HEK293T (cell line): ENCODE measurements around the gene ITGA11.

Experiments used
- CTCF ChIA-PET: fragments of 350-600 bp; formaldehyde crosslinking; extraction: SDS; loops from one replicate; lab custom pipeline; 2021; ENCODE audit warnings: antibody characterized with exemption, inconsistent platforms; lab: Yijun Ruan, JAX
- POLR2A ChIA-PET: fragments of 350-600 bp; formaldehyde crosslinking; extraction: SDS; loops from one replicate; lab custom pipeline; 2020; ENCODE audit warnings: antibody characterized with exemption, inconsistent platforms; lab: Yijun Ruan, JAX
- DNase-seq: peaks from one replicate; pipeline ENCODE4 v3.0.0; 2012; ENCODE audit warnings: mixed read lengths; ENCODE audit errors: extremely low spot score
- ARNT ChIP-seq: fragments of 450-650 bp; IDR thresholded peaks from 2 replicates; pipeline ENCODE4 v1.6.1; 2017; ENCODE audit warnings: mild to moderate bottlenecking
- BHLHE40 ChIP-seq: fragments of 450-650 bp; IDR thresholded peaks from 2 replicates; pipeline ENCODE4 v1.6.1; 2016; ENCODE audit warnings: mild to moderate bottlenecking, moderate library complexity, borderline replicate concordance
- CTBP1 ChIP-seq: fragments of 450-650 bp; IDR thresholded peaks from 2 replicates; pipeline ENCODE4 v1.6.1; 2016; ENCODE audit warnings: borderline replicate concordance
- ELF4 ChIP-seq: fragments of 450-650 bp; IDR thresholded peaks from 2 replicates; pipeline ENCODE4 v1.6.1; 2017; ENCODE audit warnings: antibody characterized with exemption
- FOXA1 ChIP-seq: fragments of 450-650 bp; IDR thresholded peaks from 2 replicates; pipeline ENCODE4 v1.6.1; 2016; ENCODE audit warnings: mild to moderate bottlenecking
- FOXK2 ChIP-seq: fragments of 450-650 bp; IDR thresholded peaks from 2 replicates; pipeline ENCODE4 v1.6.1; 2016; ENCODE audit warnings: mild to moderate bottlenecking
- FOXM1 ChIP-seq: fragments of 450-650 bp; IDR thresholded peaks from 2 replicates; pipeline ENCODE4 v1.6.1; 2017; ENCODE audit warnings: mild to moderate bottlenecking, borderline replicate concordance
- HDGF ChIP-seq: fragments of 450-650 bp; IDR thresholded peaks from 2 replicates; pipeline ENCODE4 v1.6.1; 2017; ENCODE audit warnings: antibody characterized with exemption, borderline replicate concordance
- L3MBTL2 ChIP-seq: fragments of 450-650 bp; conservative IDR thresholded peaks from 2 replicates; pipeline ENCODE4 v1.6.1; 2016; ENCODE audit warnings: mild to moderate bottlenecking
- LEF1 ChIP-seq: fragments of 450-650 bp; IDR thresholded peaks from 2 replicates; pipeline ENCODE4 v1.6.1; 2017; ENCODE audit warnings: mild to moderate bottlenecking, borderline replicate concordance
- NFRKB ChIP-seq: fragments of 450-650 bp; IDR thresholded peaks from 2 replicates; pipeline ENCODE4 v1.6.1; 2016; ENCODE audit warnings: mild to moderate bottlenecking, moderate library complexity
- SP1 ChIP-seq: fragments of 450-650 bp; IDR thresholded peaks from 2 replicates; pipeline ENCODE4 v1.6.1; 2017
- SUZ12 ChIP-seq: fragments of 450-650 bp; IDR thresholded peaks from 2 replicates; pipeline ENCODE4 v1.6.1; 2016; ENCODE audit warnings: mild to moderate bottlenecking
- TARDBP ChIP-seq: fragments of 450-650 bp; IDR thresholded peaks from 2 replicates; pipeline ENCODE4 v1.6.1; 2016
- ZNF384 ChIP-seq: fragments of 450-650 bp; IDR thresholded peaks from 2 replicates; pipeline ENCODE4 v1.6.1; 2016
- TF ChIP-seq, protein P1 (sequence below): fragments of 450-650 bp; IDR thresholded peaks from 2 replicates; pipeline ENCODE4 v1.6.1; 2016

ITGA11 gene

DNA sequence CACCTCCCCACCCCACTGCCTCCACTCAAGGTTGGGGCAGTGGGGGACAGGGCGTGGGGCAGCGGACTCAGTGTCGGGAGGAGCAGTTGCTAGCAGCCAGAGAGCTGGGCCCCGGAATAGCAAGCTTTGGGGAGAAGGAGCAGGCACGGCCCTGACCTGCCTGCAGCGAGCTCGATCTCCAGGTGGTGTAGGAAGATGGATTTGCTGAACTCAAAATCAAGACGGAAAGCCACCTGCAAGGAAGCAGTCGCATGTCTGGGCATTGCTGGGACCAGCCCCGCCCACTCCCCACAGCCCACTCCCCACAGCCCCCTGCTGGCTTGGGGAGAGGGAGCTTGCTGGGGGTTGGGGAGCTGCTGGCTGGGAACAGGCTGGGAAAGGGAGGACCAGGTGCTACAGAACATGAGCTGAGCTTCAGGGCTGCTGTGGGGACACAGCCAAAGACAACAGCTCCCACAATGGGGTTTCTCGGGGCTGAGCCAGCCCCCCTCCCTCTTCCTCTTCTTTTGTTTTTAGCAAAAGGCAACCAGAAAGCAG lies 116.4 kb downstream of the ITGA11 start:
- ChIA-PET CTCF (interaction anchor here (0.6 to 3.2 kb wide), 4 partner anchors 9 to 63 kb away, joined by 3 to 18 read pairs (median 8); no protein-coding TSS in a partner anchor), POLR2A (interaction anchor here (1.2 kb wide), 1 partner anchor 39 kb away, joined by 4 read pairs; no protein-coding TSS in a partner anchor)
- TF ChIP-seq ZNF384 (no peak), ARNT (no peak)
- DNase-seq: no peak

DNA sequence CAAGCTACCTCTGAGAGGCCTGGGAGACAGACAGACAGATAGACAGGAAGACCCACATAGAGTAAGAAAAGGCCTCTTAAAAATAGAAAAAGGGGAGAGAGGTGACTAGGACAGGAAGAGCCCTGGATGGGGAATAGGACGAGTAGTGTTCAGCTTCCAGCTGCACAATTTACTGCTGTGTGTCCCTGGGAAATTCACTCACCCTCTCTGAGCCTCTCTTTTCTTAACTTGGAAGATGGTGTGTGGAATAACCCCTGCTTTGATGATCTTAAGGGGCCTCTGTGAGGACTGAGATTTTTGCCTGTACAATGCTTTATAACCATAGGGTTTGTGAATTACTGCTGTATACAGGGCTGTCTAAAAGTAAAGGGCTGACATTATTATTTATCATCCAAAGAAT lies 116.9 kb downstream of the ITGA11 start:
- ChIA-PET POLR2A (interaction anchor here (1.2 kb wide), 1 partner anchor 38 kb away, joined by 4 read pairs; no protein-coding TSS in a partner anchor), CTCF (interaction anchor here (3.2 kb wide), 1 partner anchor 8 kb away, joined by 18 read pairs; no protein-coding TSS in a partner anchor)
- no peak for TF ChIP-seq ELF4
- no peak for TF ChIP-seq CTBP1
- TF ChIP-seq FOXM1: no peak
- TF ChIP-seq ZNF384: no peak
- TF ChIP-seq ARNT: no peak
- TF ChIP-seq, protein P1, sequence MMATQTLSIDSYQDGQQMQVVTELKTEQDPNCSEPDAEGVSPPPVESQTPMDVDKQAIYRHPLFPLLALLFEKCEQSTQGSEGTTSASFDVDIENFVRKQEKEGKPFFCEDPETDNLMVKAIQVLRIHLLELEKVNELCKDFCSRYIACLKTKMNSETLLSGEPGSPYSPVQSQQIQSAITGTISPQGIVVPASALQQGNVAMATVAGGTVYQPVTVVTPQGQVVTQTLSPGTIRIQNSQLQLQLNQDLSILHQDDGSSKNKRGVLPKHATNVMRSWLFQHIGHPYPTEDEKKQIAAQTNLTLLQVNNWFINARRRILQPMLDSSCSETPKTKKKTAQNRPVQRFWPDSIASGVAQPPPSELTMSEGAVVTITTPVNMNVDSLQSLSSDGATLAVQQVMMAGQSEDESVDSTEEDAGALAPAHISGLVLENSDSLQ: no peak
- TF ChIP-seq FOXK2: no peak
- no peak for TF ChIP-seq SP1
- TF ChIP-seq HDGF: no peak
- TF ChIP-seq BHLHE40: no peak
- TF ChIP-seq L3MBTL2: no peak
- TF ChIP-seq NFRKB: no peak
- no peak for TF ChIP-seq FOXA1
- no peak for TF ChIP-seq LEF1
- TF ChIP-seq TARDBP: no peak
- TF ChIP-seq SUZ12: no peak
- DNase-seq: no peak

DNA sequence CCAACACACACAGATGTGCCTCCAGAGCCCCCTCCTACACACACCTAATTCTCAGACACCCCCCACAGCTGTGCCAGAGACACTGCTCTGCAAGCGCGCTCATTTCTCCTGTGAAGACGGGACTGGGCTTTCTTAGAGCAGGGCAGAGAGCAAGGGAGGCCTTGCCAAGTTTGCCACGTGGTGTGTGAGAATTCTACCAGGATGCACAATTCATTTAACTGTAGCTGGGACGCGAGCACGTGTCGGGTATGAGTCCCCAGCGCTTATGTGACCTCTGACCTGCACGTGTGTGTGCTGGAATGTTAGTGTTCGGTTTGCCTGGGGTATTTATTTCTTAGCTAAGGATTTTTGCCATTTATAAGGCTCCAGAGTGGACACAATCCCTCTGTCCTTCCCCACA lies 117.4 kb downstream of the ITGA11 start:
- POLR2A ChIA-PET: interaction anchor here (1.2 kb wide), 1 partner anchor 38 kb away, joined by 4 read pairs; no protein-coding TSS in a partner anchor
- TF ChIP-seq ZNF384: no peak
- TF ChIP-seq SUZ12: no peak
- no peak for TF ChIP-seq SP1
- no peak for TF ChIP-seq LEF1
- no peak for TF ChIP-seq HDGF
- TF ChIP-seq FOXA1: no peak
- TF ChIP-seq CTBP1: no peak
- TF ChIP-seq ELF4: no peak
- TF ChIP-seq FOXM1: no peak
- TF ChIP-seq, protein P1: no peak
- TF ChIP-seq BHLHE40: no peak
- no peak for TF ChIP-seq L3MBTL2
- no peak for TF ChIP-seq NFRKB
- TF ChIP-seq FOXK2: no peak
- no peak for TF ChIP-seq ARNT
- TF ChIP-seq TARDBP: no peak
- CTCF ChIA-PET: interaction anchor here (3.2 kb wide), 1 partner anchor 8 kb away, joined by 18 read pairs; no protein-coding TSS in a partner anchor
- DNase-seq: no peak

DNA sequence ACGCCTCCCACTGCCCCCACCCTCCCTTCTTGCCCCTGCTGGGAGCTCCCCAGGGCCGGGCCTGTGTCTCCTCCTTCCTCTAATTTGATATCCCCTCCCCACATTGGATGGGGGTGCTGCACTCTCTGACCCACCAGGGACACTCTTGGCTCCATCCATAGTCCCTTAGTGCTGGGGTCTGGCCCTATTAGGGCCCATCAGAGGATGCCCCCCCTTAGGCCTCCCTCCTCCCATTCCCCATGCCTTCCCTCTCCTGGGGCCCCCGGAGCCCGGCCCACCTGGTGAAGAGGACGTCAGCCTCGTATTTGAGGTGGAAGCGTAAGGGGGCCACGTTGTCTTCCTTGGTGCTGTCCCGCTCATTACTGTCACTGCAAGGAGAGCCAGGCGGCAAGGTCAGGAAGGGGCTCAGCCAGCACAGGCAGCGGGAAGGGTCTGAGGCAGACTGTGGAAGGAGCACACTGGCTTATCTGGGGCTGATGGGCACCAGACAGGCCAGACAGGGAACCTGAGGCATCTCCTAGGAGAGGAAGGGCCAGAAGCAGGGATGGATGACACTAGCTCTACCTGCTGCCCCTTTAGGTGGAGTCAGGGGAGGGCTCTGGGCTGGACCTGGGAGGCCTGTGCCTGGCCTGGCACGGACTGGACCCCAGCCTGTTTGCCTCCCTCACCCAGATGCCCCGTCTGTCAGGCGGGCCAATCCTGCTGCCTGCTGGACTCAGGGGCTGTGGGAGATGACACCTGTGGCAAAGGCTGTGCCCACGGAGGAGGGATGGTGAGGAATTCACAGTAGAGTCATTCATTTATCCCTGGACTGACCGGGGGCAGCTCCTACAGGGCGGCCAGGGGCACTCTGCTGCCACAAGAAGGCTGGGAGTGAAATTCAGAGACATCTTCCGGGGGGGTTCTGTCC lies 118.2 kb downstream of the ITGA11 start:
- POLR2A ChIA-PET: no interaction called here

DNA sequence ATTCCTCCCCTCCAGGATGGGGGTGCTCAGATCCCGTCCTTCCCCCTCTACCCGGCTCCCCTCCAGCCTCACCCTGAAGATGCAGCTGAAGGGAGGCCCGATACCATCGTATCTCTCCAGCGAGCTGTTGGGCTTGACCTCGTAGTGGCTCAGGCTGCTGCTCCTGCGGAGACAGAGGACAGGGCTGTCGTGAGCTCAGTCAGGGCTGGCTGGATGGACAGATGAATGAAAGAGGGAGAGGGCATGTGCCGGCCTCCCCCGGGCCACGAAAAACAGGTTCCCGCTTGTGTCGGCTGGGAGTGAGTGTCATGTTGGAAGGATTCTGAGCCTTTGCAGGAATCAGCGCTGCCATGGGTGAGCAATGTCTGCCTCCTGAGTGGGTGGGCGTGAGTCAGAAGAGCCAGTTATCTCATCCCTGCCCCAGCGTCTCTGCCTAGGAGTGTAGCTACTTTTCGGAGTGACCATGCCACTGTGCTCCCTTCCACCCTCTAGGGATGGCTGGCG lies 119.2 kb downstream of the ITGA11 start:
- no peak for DNase-seq
- CTCF ChIA-PET: no interaction called here
- POLR2A ChIA-PET: no interaction called here
- TF ChIP-seq FOXM1: no peak
- TF ChIP-seq SP1: no peak

More for the DNA sequence above, 118.2 kb downstream of the ITGA11 start:
- CTCF ChIA-PET: interaction anchor here (3.2 kb wide), 1 partner anchor 7 kb away, joined by 18 read pairs; no protein-coding TSS in a partner anchor
- TF ChIP-seq ZNF384 (no peak), FOXM1 (no peak), BHLHE40 (no peak), SP1 (no peak), ELF4 (no peak), NFRKB (no peak), TARDBP (no peak), L3MBTL2 (no peak), FOXA1 (no peak), LEF1 (no peak), FOXK2 (no peak), CTBP1 (no peak), HDGF (no peak), SUZ12 (no peak), ARNT (no peak)
- TF ChIP-seq, protein P1: no peak
- no peak for DNase-seq
